DOHH2 (cell line): ENCODE measurements around the gene KCNH1.

Experiments
- H3F3A ChIP-seq: fragments of 200-600 bp; sonication (generic), shearing (Covaris generic); 2 replicates; pipeline ENCODE4 v1.6.0; 2016; ENCODE audit warnings: antibody characterized with exemption, mild to moderate bottlenecking; ENCODE audit not compliant: control insufficient read depth, insufficient read depth
- H3K27ac ChIP-seq: fragments of 200-600 bp; sonication (generic); 2 replicates; pipeline ENCODE4 v1.5.1; 2014; ENCODE audit warnings: low read depth, mild to moderate bottlenecking, low read length, moderate library complexity
- H3K27me3 ChIP-seq: fragments of 200-600 bp; sonication (generic); 2 replicates; pipeline ENCODE4 v1.6.1; 2014; ENCODE audit warnings: mild to moderate bottlenecking, low read length, mixed read lengths; ENCODE audit not compliant: control insufficient read depth
- H3K36me3 ChIP-seq: fragments of 200-600 bp; sonication (generic); 2 replicates; pipeline ENCODE4 v1.6.1; 2014; ENCODE audit warnings: mild to moderate bottlenecking, low read length, moderate library complexity, mixed read lengths; ENCODE audit not compliant: control insufficient read depth
- H3K4me1 ChIP-seq: fragments of 200-600 bp; sonication (generic); 2 replicates; pipeline ENCODE4 v1.6.1; 2014; ENCODE audit warnings: mild to moderate bottlenecking, low read length, mixed read lengths; ENCODE audit not compliant: control insufficient read depth
- H3K4me2 ChIP-seq: fragments of 200-600 bp; sonication (generic); 2 replicates; pipeline ENCODE4 v1.6.0; 2014; ENCODE audit warnings: mild to moderate bottlenecking, low read length, moderate library complexity
- H3K4me3 ChIP-seq: fragments of 200-600 bp; sonication (generic); 2 replicates; pipeline ENCODE4 v1.5.1; 2014; ENCODE audit warnings: mild to moderate bottlenecking, low read length, mixed read lengths
- H3K79me2 ChIP-seq: fragments of 200-600 bp; sonication (generic); 2 replicates; pipeline ENCODE4 v1.6.1; 2014; ENCODE audit warnings: mild to moderate bottlenecking, low read length, mixed read lengths; ENCODE audit not compliant: control insufficient read depth
- H3K9me2 ChIP-seq: fragments of 200-600 bp; sonication (generic); replicated peaks from 2 replicates; pipeline ENCODE4 v1.6.1; 2014; ENCODE audit warnings: mild to moderate bottlenecking, low read length, mixed read lengths; ENCODE audit not compliant: control insufficient read depth
- H3K9me3 ChIP-seq: fragments of 200-600 bp; sonication (generic); 2 replicates; pipeline ENCODE4 v1.6.1; 2014; ENCODE audit warnings: antibody characterized with exemption, low read length, mixed read lengths; ENCODE audit not compliant: control insufficient read depth, insufficient read depth
- H4K20me1 ChIP-seq: fragments of 200-600 bp; sonication (generic); 2 replicates; pipeline ENCODE4 v1.6.0; 2014; ENCODE audit warnings: low read depth, mild to moderate bottlenecking, antibody characterized with exemption, low read length, moderate library complexity; ENCODE audit not compliant: control insufficient read depth, insufficient read depth
- EZH2phosphoT487 ChIP-seq: fragments of 200-600 bp; sonication (generic); IDR thresholded peaks from 2 replicates; pipeline ENCODE4 v1.6.1; 2017; ENCODE audit warnings: borderline replicate concordance, mild to moderate bottlenecking, antibody characterized with exemption, low read length, moderate library complexity, mixed read lengths
- TF ChIP-seq, protein P1 (sequence below): fragments of 200-600 bp; sonication (generic); IDR thresholded peaks from one replicate; pipeline ENCODE4 v1.5.1; 2014; ENCODE audit warnings: antibody characterized with exemption, mild to moderate bottlenecking, low read depth, low read length; ENCODE audit not compliant: poor library complexity, severe bottlenecking

KCNH1 gene

DNA sequence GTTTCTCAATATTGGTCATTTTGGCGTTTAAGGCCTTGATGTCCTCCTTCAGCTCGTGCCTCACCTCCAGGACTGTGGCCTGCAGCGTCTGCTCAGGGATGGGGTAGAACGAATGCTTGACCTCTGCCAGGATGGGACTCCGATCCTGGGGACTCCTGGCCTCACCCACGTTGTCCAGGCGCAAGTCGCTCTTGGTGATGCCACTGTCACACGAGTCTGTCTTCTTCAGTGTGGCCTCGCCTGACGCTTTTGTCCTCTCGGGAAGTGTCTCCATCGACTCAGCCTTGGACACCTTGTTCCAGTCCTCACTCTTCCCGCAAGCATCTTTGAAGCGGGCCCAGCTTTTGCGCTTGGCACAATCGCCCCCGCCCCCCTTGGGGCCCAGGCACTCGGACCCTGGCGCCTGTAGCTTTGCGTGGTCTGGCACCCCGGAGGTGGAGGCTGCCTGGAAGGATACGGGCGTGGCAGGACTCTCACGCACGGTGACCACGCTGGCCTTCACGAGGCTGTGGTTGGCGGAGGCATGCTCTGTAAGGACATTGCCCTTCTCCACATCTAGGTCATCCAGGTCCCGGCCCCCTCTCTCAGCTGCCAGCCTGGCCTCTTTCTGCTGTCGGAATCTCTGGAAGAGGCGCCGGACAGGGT is 450.4 kb downstream of the KCNH1 start:
- TF ChIP-seq, protein P1, sequence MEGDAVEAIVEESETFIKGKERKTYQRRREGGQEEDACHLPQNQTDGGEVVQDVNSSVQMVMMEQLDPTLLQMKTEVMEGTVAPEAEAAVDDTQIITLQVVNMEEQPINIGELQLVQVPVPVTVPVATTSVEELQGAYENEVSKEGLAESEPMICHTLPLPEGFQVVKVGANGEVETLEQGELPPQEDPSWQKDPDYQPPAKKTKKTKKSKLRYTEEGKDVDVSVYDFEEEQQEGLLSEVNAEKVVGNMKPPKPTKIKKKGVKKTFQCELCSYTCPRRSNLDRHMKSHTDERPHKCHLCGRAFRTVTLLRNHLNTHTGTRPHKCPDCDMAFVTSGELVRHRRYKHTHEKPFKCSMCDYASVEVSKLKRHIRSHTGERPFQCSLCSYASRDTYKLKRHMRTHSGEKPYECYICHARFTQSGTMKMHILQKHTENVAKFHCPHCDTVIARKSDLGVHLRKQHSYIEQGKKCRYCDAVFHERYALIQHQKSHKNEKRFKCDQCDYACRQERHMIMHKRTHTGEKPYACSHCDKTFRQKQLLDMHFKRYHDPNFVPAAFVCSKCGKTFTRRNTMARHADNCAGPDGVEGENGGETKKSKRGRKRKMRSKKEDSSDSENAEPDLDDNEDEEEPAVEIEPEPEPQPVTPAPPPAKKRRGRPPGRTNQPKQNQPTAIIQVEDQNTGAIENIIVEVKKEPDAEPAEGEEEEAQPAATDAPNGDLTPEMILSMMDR: no peak
- no peak for TF ChIP-seq EZH2phosphoT487
- H3K27ac ChIP-seq: no peak overlapping the region
- H3K79me2 ChIP-seq: no peaks in the 10 kb centered on the region
- H4K20me1 ChIP-seq: no peaks in the 10 kb centered on the region
- no peaks in the 10 kb centered on the region for H3K4me1 ChIP-seq
- H3K9me2 ChIP-seq: no peaks in the 10 kb centered on the region
- H3K9me3 ChIP-seq: no peaks in the 10 kb centered on the region
- no peaks in the 10 kb centered on the region for H3K27me3 ChIP-seq
- H3K36me3 ChIP-seq: no peaks in the 10 kb centered on the region
- no peaks in the 10 kb centered on the region for H3F3A ChIP-seq
- H3K4me3 ChIP-seq: no peak overlapping the region
- no peak overlapping the region for H3K4me2 ChIP-seq

DNA sequence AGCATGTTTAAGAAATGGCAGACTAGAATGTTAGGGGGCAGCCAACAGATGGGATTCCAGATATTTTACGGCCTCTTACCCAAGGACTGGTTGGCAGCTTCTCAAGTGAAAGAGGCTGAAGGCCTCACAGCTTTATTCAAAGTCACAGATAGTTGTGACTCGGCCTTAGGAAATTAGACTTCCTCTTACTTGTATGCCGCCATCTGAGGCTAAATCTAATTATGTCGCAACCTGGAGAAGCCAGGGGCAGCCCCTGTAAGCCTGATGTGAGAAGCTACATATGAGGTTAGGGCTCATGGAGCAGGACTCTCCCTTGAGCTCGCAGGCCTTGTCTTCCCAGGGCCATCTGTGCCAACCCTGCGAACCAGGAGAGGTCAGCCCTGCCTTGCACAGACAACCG is 452.8 kb downstream of the KCNH1 start:
- no peaks in the 10 kb centered on the region for H3K4me1 ChIP-seq
- TF ChIP-seq EZH2phosphoT487: no peak
- TF ChIP-seq, protein P1: no peak
- H3K4me3 ChIP-seq: no peak overlapping the region
- no peaks in the 10 kb centered on the region for H3F3A ChIP-seq
- H3K4me2 ChIP-seq: no peak overlapping the region
- H3K79me2 ChIP-seq: no peaks in the 10 kb centered on the region
- no peaks in the 10 kb centered on the region for H3K9me3 ChIP-seq
- no peaks in the 10 kb centered on the region for H4K20me1 ChIP-seq
- no peak overlapping the region for H3K27ac ChIP-seq
- H3K27me3 ChIP-seq: no peaks in the 10 kb centered on the region
- H3K9me2 ChIP-seq: no peaks in the 10 kb centered on the region
- H3K36me3 ChIP-seq: no peaks in the 10 kb centered on the region

DNA sequence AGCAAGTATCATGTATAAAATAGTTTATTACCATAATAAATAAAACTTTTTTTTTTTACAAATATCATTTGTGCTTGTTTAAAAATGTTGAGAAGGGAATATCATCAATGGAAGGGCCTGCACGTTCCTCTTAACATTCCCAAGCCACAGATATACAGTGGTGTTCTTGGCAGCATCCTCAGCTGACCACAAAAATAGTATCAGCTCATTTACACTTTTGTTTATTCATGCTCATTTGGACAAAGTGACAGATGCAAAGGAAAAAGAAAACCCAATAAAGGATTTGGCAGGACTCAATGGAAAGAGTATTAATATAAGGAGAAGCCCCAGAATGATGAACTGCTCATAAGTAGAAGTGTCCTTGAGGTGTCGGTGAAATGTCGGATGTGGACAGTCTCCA is 455.6 kb downstream of the KCNH1 start:
- no peaks in the 10 kb centered on the region for H3K36me3 ChIP-seq
- no peak for TF ChIP-seq EZH2phosphoT487
- TF ChIP-seq, protein P1: no peak
- H3K4me1 ChIP-seq: no peaks in the 10 kb centered on the region
- H3K9me3 ChIP-seq: no peaks in the 10 kb centered on the region
- no peaks in the 10 kb centered on the region for H3F3A ChIP-seq
- H3K27me3 ChIP-seq: no peaks in the 10 kb centered on the region
- H3K4me3 ChIP-seq: no peak overlapping the region
- no peaks in the 10 kb centered on the region for H3K9me2 ChIP-seq
- H3K27ac ChIP-seq: no peak overlapping the region
- no peaks in the 10 kb centered on the region for H3K79me2 ChIP-seq
- H4K20me1 ChIP-seq: no peaks in the 10 kb centered on the region
- no peak overlapping the region for H3K4me2 ChIP-seq
